Measurements from ENCODE around the gene TMEM161A.

The TMEM161A gene

DNA sequence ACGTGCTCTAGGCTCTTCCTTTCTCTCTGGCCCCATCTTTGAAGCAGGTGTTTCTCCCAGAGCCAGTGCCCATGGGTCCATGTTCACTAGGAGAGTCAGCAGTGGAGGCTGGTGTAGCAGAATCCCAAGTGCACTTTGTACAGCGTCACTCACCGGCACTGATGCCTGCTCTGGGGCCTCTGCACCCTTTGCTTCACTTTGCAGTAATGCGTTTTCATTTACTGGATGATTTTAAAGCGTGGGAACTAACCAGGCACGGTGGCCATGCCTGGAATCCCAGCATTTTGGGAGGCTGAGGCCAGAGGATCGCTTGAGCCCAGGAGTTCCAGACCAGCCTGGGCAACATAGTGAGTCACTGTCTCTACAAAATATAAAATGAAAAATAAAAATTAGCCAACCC lies 43.8 kb downstream of the TMEM161A start:
- Histone ChIP-seq H3K9me3 (ENCODE audit: severe bottlenecking) (no peaks in the 10 kb centered on the region), H3K4me1 (ENCODE audit: insufficient read depth, poor library complexity, severe bottlenecking) (no peaks in the 10 kb centered on the region), H3K4me3 (ENCODE audit: severe bottlenecking) (no peak overlapping the region), H3K27ac (ENCODE audit: poor library complexity, severe bottlenecking) (no peak overlapping the region), H3K27me3 (ENCODE audit: insufficient read depth, poor library complexity, severe bottlenecking) (no peaks in the 10 kb centered on the region), H3K36me3 (ENCODE audit: low read depth) (no peaks in the 10 kb centered on the region)
- TF ChIP-seq, protein P1, sequence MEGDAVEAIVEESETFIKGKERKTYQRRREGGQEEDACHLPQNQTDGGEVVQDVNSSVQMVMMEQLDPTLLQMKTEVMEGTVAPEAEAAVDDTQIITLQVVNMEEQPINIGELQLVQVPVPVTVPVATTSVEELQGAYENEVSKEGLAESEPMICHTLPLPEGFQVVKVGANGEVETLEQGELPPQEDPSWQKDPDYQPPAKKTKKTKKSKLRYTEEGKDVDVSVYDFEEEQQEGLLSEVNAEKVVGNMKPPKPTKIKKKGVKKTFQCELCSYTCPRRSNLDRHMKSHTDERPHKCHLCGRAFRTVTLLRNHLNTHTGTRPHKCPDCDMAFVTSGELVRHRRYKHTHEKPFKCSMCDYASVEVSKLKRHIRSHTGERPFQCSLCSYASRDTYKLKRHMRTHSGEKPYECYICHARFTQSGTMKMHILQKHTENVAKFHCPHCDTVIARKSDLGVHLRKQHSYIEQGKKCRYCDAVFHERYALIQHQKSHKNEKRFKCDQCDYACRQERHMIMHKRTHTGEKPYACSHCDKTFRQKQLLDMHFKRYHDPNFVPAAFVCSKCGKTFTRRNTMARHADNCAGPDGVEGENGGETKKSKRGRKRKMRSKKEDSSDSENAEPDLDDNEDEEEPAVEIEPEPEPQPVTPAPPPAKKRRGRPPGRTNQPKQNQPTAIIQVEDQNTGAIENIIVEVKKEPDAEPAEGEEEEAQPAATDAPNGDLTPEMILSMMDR (IDR thresholded peaks at IDR 0.05; ENCODE audit: poor library complexity, severe bottlenecking) = no peak
- DNase-seq (ENCODE audit: low spot score) (no peak), ATAC-seq (ENCODE audit: low read depth) (no peak)

DNA sequence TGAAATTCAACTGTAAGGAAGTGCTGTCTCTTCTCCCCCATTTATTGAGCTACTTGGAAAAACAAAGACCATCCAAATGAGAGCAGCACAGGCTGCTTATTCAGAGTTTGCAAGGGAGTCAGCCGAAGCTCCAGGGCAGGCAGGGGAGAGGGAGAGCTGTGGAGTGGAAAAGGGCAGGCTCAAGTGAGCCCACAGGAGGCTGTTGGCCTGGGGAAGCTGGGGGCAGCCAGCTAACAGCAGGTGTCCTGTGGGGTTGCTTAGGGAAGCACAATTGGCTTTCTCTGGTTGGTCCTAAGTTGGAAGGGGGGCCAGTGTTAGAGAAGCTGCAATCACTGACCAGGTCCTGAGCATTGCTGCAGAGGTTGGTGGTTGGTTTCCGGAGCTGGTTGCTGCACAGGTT lies 50.6 kb downstream of the TMEM161A start:
- no peak for ATAC-seq (ENCODE audit: low read depth)
- H3K4me1 ChIP-seq (ENCODE audit: insufficient read depth, poor library complexity, severe bottlenecking) = no peaks in the 10 kb centered on the region
- TF ChIP-seq, protein P1 (IDR thresholded peaks at IDR 0.05; ENCODE audit: poor library complexity, severe bottlenecking) = no peak

DNA sequence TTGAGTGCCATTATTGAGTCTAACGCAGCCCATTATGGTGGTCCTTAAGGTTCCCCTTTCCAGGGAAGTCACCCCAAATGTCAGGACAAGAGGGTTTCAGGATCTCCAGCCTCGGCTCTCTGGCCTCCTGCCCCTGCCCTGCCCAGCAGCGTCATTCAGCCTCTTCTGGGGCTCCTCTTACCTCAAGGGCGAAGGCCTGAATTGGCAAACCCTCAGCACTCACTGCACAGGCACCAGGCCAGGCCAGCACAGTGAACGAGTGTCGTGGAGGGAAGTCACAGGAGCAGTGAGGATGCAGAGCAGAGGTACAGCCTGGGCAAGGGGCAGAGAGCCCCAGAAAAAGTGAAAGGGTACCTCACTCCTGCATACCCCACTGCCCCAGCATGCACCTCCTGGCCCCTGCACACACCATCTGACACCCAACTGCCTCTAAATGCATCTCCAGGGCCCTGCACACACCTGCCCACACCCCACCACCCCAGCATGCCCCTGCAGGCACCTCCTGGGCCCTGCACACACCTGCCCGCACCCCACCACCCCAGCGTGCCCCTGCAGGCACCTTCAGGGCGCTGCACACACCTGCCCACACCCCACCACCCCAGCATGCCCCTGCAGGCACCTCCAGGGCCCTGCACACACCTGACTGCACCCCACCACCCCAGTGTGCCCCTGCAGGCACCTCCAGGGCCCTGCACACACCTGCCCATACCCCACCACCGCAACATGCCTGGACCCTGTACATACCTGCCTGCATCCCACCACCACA lies 54.7 kb downstream of the TMEM161A start:
- TF ChIP-seq, protein P1 (IDR thresholded peaks at IDR 0.05; ENCODE audit: poor library complexity, severe bottlenecking) = no peak
- no peak for DNase-seq (ENCODE audit: low spot score)
- no peaks in the 10 kb centered on the region for H3K4me1 ChIP-seq (ENCODE audit: insufficient read depth, poor library complexity, severe bottlenecking)
- ATAC-seq (ENCODE audit: low read depth) = no peak
- no peaks in the 10 kb centered on the region for H3K36me3 ChIP-seq (ENCODE audit: low read depth)
- H3K9me3 ChIP-seq (ENCODE audit: severe bottlenecking) = no peaks in the 10 kb centered on the region
- H3K4me3 ChIP-seq (ENCODE audit: severe bottlenecking) = no peak overlapping the region
- no peaks in the 10 kb centered on the region for H3K27me3 ChIP-seq (ENCODE audit: insufficient read depth, poor library complexity, severe bottlenecking)
- no peak overlapping the region for H3K27ac ChIP-seq (ENCODE audit: poor library complexity, severe bottlenecking)

More for the DNA sequence above, 50.6 kb downstream of the TMEM161A start:
- Histone ChIP-seq H3K36me3 (ENCODE audit: low read depth) (no peaks in the 10 kb centered on the region), H3K4me3 (ENCODE audit: severe bottlenecking) (no peak overlapping the region), H3K9me3 (ENCODE audit: severe bottlenecking) (no peaks in the 10 kb centered on the region), H3K27ac (ENCODE audit: poor library complexity, severe bottlenecking) (no peak overlapping the region), H3K27me3 (ENCODE audit: insufficient read depth, poor library complexity, severe bottlenecking) (no peaks in the 10 kb centered on the region)
- no peak for DNase-seq (ENCODE audit: low spot score)

DNA sequence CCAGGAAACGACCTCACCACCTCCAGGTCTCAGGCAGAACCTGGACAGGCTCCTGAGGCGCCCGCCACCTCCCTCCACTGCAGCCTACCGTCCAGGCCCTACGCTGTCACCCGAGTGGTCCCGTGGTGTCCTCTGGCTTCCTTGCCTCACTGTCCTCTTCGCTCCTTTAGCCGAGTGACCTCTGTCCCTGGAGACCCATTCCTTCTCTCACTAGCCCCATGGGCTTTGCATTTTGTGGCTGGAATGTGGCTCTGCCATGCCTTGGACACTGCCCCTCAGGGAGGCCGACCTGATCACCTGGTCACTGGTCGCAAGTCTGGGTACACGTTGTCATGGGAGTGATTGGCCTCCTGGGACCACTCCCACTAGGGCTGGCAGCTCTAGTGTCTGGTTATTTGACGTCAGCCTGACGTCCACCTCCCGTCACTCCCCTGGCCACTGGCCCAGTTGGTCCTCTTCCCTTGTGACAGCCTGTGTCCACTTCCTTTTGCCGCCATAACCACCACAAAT lies 56.6 kb downstream of the TMEM161A start:
- Histone ChIP-seq H3K9me3 (ENCODE audit: severe bottlenecking) (no peaks in the 10 kb centered on the region), H3K27me3 (ENCODE audit: insufficient read depth, poor library complexity, severe bottlenecking) (no peaks in the 10 kb centered on the region), H3K36me3 (ENCODE audit: low read depth) (no peaks in the 10 kb centered on the region), H3K4me3 (ENCODE audit: severe bottlenecking) (no peak overlapping the region), H3K27ac (ENCODE audit: poor library complexity, severe bottlenecking) (no peak overlapping the region), H3K4me1 (ENCODE audit: insufficient read depth, poor library complexity, severe bottlenecking) (no peaks in the 10 kb centered on the region)
- DNase-seq (ENCODE audit: low spot score) (no peak), ATAC-seq (ENCODE audit: low read depth) (no peak)
- TF ChIP-seq, protein P1 (IDR thresholded peaks at IDR 0.05; ENCODE audit: poor library complexity, severe bottlenecking) = no peak

DNA sequence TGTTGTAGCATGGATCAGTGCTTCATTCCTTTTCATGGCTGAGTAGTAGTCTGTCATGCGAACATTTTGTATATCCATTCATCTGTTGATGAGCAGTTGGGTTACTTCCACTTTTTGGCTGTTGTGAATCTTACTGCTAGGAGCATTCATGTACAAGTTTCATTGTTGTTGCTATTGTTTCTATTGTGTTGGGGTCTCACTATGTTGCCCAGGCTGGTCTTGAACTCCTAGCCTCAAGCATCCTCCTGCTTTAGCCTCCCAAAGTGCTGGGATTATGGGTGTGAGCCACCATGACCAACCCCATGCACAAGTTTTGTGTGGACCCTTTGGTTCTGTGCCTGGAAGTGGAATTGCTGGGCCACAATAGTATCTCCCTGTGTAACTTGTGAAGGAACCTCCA lies 58.7 kb downstream of the TMEM161A start:
- TF ChIP-seq, protein P1 (IDR thresholded peaks at IDR 0.05; ENCODE audit: poor library complexity, severe bottlenecking) = no peak
- ATAC-seq (ENCODE audit: low read depth) (no peak), DNase-seq (ENCODE audit: low spot score) (no peak)
- Histone ChIP-seq H3K4me3 (ENCODE audit: severe bottlenecking) (no peak overlapping the region), H3K27ac (ENCODE audit: poor library complexity, severe bottlenecking) (no peak overlapping the region), H3K27me3 (ENCODE audit: insufficient read depth, poor library complexity, severe bottlenecking) (no peaks in the 10 kb centered on the region), H3K4me1 (ENCODE audit: insufficient read depth, poor library complexity, severe bottlenecking) (no peaks in the 10 kb centered on the region), H3K9me3 (ENCODE audit: severe bottlenecking) (no peaks in the 10 kb centered on the region), H3K36me3 (ENCODE audit: low read depth) (no peaks in the 10 kb centered on the region)

All from RWPE2 (cell line).